Endothelial cell (in vitro differentiated cells): ENCODE data around the gene ITPK1. TPM values are rescaled to one million over a fixed set of nuclear protein-coding genes. Genes with fewer than 3 reads are reported as not detected.
A peak's percentile ranks its signal among the peaks of the same experiment; 100 is the strongest.

ENCODE experiments used
- DNase-seq: peaks from one replicate; pipeline ENCODE4 v3.0.0; 2021; ENCODE audit warnings: low spot score
- H3K27ac Mint-ChIP-seq: one replicate; pipeline ENCODE4 v1.8.0; 2021; ENCODE audit warnings: mixed read lengths, inconsistent platforms; ENCODE audit not compliant: unreplicated experiment
- H3K27me3 Mint-ChIP-seq: one replicate; pipeline ENCODE4 v1.8.0; 2021; ENCODE audit warnings: mild to moderate bottlenecking, moderate library complexity, mixed read lengths, inconsistent platforms; ENCODE audit not compliant: unreplicated experiment
- H3K36me3 Mint-ChIP-seq: one replicate; pipeline ENCODE4 v1.8.0; 2021; ENCODE audit warnings: mild to moderate bottlenecking, low read depth, mixed read lengths, inconsistent platforms; ENCODE audit not compliant: unreplicated experiment
- H3K4me1 Mint-ChIP-seq: one replicate; pipeline ENCODE4 v1.8.0; 2021; ENCODE audit warnings: mild to moderate bottlenecking, mixed read lengths, inconsistent platforms; ENCODE audit not compliant: unreplicated experiment
- H3K4me3 Mint-ChIP-seq: one replicate; pipeline ENCODE4 v1.8.0; 2021; ENCODE audit warnings: mild to moderate bottlenecking, mixed read lengths, inconsistent platforms; ENCODE audit not compliant: unreplicated experiment
- H3K9me3 Mint-ChIP-seq: one replicate; pipeline ENCODE4 v1.8.0; 2021; ENCODE audit warnings: mixed read lengths, inconsistent platforms; ENCODE audit not compliant: unreplicated experiment
- CTCF ChIP-seq: fragments of 200-600 bp; sonication (generic); IDR thresholded peaks from one replicate; pipeline ENCODE4 v1.5.0; 2021; ENCODE audit warnings: antibody characterized with exemption; ENCODE audit not compliant: unreplicated experiment
- total RNA-seq: library from RNA; stranded (reverse); fragmentation: NEBNext Ultra II Directional; extraction: Animal tissue kit (Norgen Biotek cat#: 25700); gene quantifications from one replicate; pipeline ENCODE4 v1.2.1, GENCODE V29; 2021; ENCODE audit not compliant: unreplicated experiment

ITPK1 gene
- total RNA-seq, 1 donor from 2014 or later: 39.2 TPM

DNA sequence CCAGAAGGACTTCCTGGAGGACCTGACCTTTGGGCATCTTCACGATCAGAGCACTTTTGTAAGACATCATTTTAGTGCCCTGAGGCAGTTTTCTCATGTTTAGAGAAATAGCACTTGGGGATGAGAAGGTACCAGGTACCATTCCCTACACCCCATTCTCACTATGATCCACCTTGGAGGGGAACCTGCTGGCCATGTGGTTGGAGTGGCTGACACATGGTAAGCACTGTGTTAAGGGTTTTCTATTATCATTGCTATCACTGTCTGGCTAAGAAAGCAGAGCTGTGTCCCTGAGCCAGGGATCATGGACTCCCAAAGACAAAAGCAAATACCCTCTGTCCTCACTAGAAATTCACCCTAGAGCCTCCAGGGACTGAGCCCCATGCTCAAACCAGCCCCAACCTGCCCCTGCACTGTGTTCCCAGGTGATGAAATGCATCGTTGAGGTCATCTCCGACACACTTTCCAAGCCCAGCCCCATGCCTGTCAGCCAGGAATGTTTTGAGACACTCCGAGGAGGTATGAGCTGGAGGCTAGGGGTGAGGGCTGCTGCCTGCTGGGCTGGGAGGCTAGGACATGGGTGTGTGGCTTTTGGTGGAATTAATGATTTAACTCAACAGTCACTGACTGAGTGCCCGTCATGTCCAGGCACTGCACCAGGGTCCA lies 189.4 kb downstream of the ITPK1 start:
- peaks cover 12% of the 10 kb centered on the region for H3K27me3 Mint-ChIP-seq
- H3K4me3 Mint-ChIP-seq: no peak overlapping the region
- no peak overlapping the region for H3K27ac Mint-ChIP-seq
- H3K9me3 Mint-ChIP-seq: no peaks in the 10 kb centered on the region
- peaks cover 3% of the 10 kb centered on the region for H3K36me3 Mint-ChIP-seq
- no peak for DNase-seq
- TF ChIP-seq CTCF: no peak
- H3K4me1 Mint-ChIP-seq: peaks cover 16% of the 10 kb centered on the region

DNA sequence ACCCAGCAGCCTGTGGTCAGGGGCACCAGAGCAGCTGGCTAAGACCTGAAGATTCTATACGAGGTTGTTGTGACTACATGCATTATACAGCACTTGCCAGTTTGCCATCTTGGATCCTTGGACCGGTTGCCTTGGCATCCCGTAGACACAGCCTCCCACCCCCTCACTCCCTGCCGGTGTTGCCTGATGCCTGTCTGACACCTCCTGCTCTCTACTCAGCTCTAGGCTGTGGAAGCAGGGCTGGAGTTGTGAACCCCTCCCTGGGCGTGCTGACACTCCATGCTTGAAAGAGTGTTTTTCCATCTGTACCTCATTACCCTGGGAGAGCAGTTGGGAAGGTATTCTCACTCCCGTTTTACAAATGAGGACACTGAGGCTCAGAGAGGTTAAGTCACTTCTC lies 190.3 kb downstream of the ITPK1 start:
- Mint-ChIP-seq H3K27ac (no peak overlapping the region), H3K27me3 (peaks cover 12% of the 10 kb centered on the region), H3K36me3 (no peaks in the 10 kb centered on the region), H3K4me1 (peaks cover 16% of the 10 kb centered on the region), H3K9me3 (no peaks in the 10 kb centered on the region), H3K4me3 (no peak overlapping the region)
- no peak for DNase-seq
- no peak for TF ChIP-seq CTCF

- no peaks in the 10 kb centered on the region for H3K36me3 Mint-ChIP-seq
- no peak for TF ChIP-seq CTCF
- peaks cover 16% of the 10 kb centered on the region for H3K4me1 Mint-ChIP-seq
- peaks cover 12% of the 10 kb centered on the region for H3K27me3 Mint-ChIP-seq
- H3K27ac Mint-ChIP-seq: no peak overlapping the region
- H3K4me3 Mint-ChIP-seq: no peak overlapping the region
- no peak for DNase-seq
- H3K9me3 Mint-ChIP-seq: no peaks in the 10 kb centered on the region
Observed at GRCh38 chr14:92924247-92924646, 191.5 kb downstream of the ITPK1 start.

GRCh38 chr14:92923744-92924103 lies 192.0 kb downstream of the ITPK1 start:
- Mint-ChIP-seq H3K4me1 (peaks cover 16% of the 10 kb centered on the region), H3K27me3 (peaks cover 12% of the 10 kb centered on the region), H3K27ac (no peak overlapping the region), H3K36me3 (no peaks in the 10 kb centered on the region), H3K9me3 (no peaks in the 10 kb centered on the region), H3K4me3 (no peak overlapping the region)
- TF ChIP-seq CTCF: no peak
- DNase-seq: no peak

- Mint-ChIP-seq H3K27me3 (peaks cover 12% of the 10 kb centered on the region), H3K9me3 (no peaks in the 10 kb centered on the region), H3K27ac (no peak within 1 kb of the TSS), H3K36me3 (no peaks in the 10 kb centered on the region), H3K4me1 (peaks cover 16% of the 10 kb centered on the region), H3K4me3 (peak within 1 kb of the TSS; percentile 37)
- DNase-seq: peak; percentile 88
- TF ChIP-seq CTCF: no peak
Observed at GRCh38 chr14:92922883-92923743, 192.6 kb downstream of the ITPK1 start, which contains the start of gene CHGA. CHGA (plus strand) TSS chr14:92923150; CDS start chr14:92923360, 210 bp downstream.
